ENCODE measurements around the gene ABCC10.

GRCh38 chr6:43451348-43451747, 24.0 kb downstream of the ABCC10 start:
- TF ChIP-seq CTCF (IDR thresholded peaks at IDR 0.05), result no peak
- TF ChIP-seq ATF1 (CRISPR knock-in tag; IDR thresholded peaks at IDR 0.05), result no peak
- TF ChIP-seq RORB (CRISPR knock-in tag; IDR thresholded peaks at IDR 0.05), result no peak
- no peak for TF ChIP-seq ELF4 (CRISPR knock-in tag; IDR thresholded peaks at IDR 0.05; ENCODE audit: low read depth)
- TF ChIP-seq ZNF232 (CRISPR knock-in tag; IDR thresholded peaks at IDR 0.05), result no peak
- TF ChIP-seq ZNF121 (CRISPR knock-in tag; IDR thresholded peaks at IDR 0.05), result no peak
- TF ChIP-seq MAX (CRISPR knock-in tag; IDR thresholded peaks at IDR 0.05), result no peak
- TF ChIP-seq CREB1 (CRISPR knock-in tag; IDR thresholded peaks at IDR 0.05), result no peak
- TF ChIP-seq ZNF263 (CRISPR knock-in tag; IDR thresholded peaks at IDR 0.05; ENCODE audit: low read depth), result no peak
- no peak for TF ChIP-seq ZNF425 (CRISPR knock-in tag; conservative IDR thresholded peaks at IDR 0.05)
- TF ChIP-seq ARID4B (CRISPR knock-in tag; IDR thresholded peaks at IDR 0.05; ENCODE audit: borderline replicate concordance), result no peak
- TF ChIP-seq FOXJ3 (CRISPR knock-in tag; IDR thresholded peaks at IDR 0.05; ENCODE audit: borderline replicate concordance), result no peak
- TF ChIP-seq ZNF219 (CRISPR knock-in tag; IDR thresholded peaks at IDR 0.05; ENCODE audit: borderline replicate concordance), result no peak
- TF ChIP-seq ATF3 (CRISPR knock-in tag; conservative IDR thresholded peaks at IDR 0.05), result no peak
